GM12891 (cell line): Measurements from ENCODE around the gene INSIG1.
A peak's percentile ranks its signal among the peaks of the same experiment; 100 is the strongest.

Experiments used
- DNase-seq: peaks from one replicate; pipeline ENCODE4 v3.0.0; 2011; ENCODE audit warnings: low spot score; ENCODE audit not compliant: insufficient read length
- FAIRE-seq: peaks from 2 replicates; lab custom pipeline; 2011; peaks lifted over from hg19 to GRCh38; lab: Jason Lieb, UNC
- PAX5 ChIP-seq: IDR thresholded peaks from 2 replicates; pipeline ENCODE4 v1.6.1; 2011; ENCODE audit warnings: low read length, moderate library complexity, mild to moderate bottlenecking; ENCODE audit not compliant: insufficient read depth, severe bottlenecking
- POLR2A ChIP-seq: IDR thresholded peaks from 2 replicates; pipeline ENCODE4 v1.6.1; 2011; ENCODE audit warnings: low read depth, low read length, control low read depth
- POLR2AphosphoS5 ChIP-seq: IDR thresholded peaks from 2 replicates; pipeline ENCODE4 v1.6.1; 2011; ENCODE audit warnings: low read depth, low read length, control low read depth
- POU2F2 ChIP-seq: IDR thresholded peaks from 2 replicates; pipeline ENCODE4 v1.6.1; 2011; ENCODE audit warnings: low read depth, mild to moderate bottlenecking, control low read depth, low read length, moderate library complexity
- SPI1 ChIP-seq: IDR thresholded peaks from 2 replicates; pipeline ENCODE4 v1.6.1; 2011; ENCODE audit warnings: low read depth, low read length, control low read depth
- TAF1 ChIP-seq: IDR thresholded peaks from 2 replicates; pipeline ENCODE4 v1.6.1; 2011; ENCODE audit warnings: low read depth, low read length, control low read depth

Gene INSIG1

GRCh38 chr7:155343661-155344121 lies 46.0 kb downstream of the INSIG1 start:
- FAIRE-seq (no peak), DNase-seq (no peak)
- TF ChIP-seq POLR2A (no peak), SPI1 (no peak), POLR2AphosphoS5 (no peak), TAF1 (no peak)

GRCh38 chr7:155344270-155344617 lies 46.6 kb downstream of the INSIG1 start:
- TF ChIP-seq SPI1 (no peak), POLR2A (no peak), POLR2AphosphoS5 (no peak), POU2F2 (no peak), TAF1 (no peak), PAX5 (no peak)
- DNase-seq (no peak), FAIRE-seq (no peak)

- peak; percentile 90 for DNase-seq
- peak; percentile 89 for FAIRE-seq
- TF ChIP-seq SPI1 (no peak), TAF1 (no peak), PAX5 (no peak), POLR2A (no peak), POLR2AphosphoS5 (no peak), POU2F2 (no peak)
These were observed 47.1 kb downstream of the INSIG1 start for GRCh38 chr7:155344618-155345433.

- FAIRE-seq (no peak), DNase-seq (no peak)
- no peak for TF ChIP-seq POU2F2
- no peak for TF ChIP-seq POLR2A
- TF ChIP-seq TAF1 = no peak
- no peak for TF ChIP-seq PAX5
- no peak for TF ChIP-seq POLR2AphosphoS5
- TF ChIP-seq SPI1 = no peak
These were observed 47.8 kb downstream of the INSIG1 start for GRCh38 chr7:155345490-155345889.

- FAIRE-seq (no peak), DNase-seq (no peak)
- TF ChIP-seq POU2F2 (no peak), POLR2AphosphoS5 (no peak), PAX5 (no peak)
These were observed 48.6 kb downstream of the INSIG1 start for GRCh38 chr7:155346285-155346684.

GRCh38 chr7:155348806-155349205 lies 51.1 kb downstream of the INSIG1 start:
- DNase-seq (no peak), FAIRE-seq (no peak)
- no peak for TF ChIP-seq POLR2AphosphoS5
- TF ChIP-seq PAX5 = no peak
- TF ChIP-seq POU2F2 = no peak
- no peak for TF ChIP-seq TAF1
- TF ChIP-seq POLR2A = no peak
- no peak for TF ChIP-seq SPI1

GRCh38 chr7:155349601-155350331 lies 52.1 kb downstream of the INSIG1 start:
- FAIRE-seq (no peak), DNase-seq (no peak)
- no peak for TF ChIP-seq TAF1
- TF ChIP-seq POLR2AphosphoS5 = no peak
- TF ChIP-seq SPI1 = no peak
- no peak for TF ChIP-seq POU2F2
- TF ChIP-seq POLR2A = no peak
- no peak for TF ChIP-seq PAX5

- FAIRE-seq (no peak), DNase-seq (no peak)
- no peak for TF ChIP-seq POLR2AphosphoS5
- TF ChIP-seq SPI1 = no peak
- TF ChIP-seq TAF1 = no peak
- no peak for TF ChIP-seq PAX5
- TF ChIP-seq POU2F2 = no peak
- no peak for TF ChIP-seq POLR2A
These were observed 53.6 kb downstream of the INSIG1 start for GRCh38 chr7:155351120-155351870.
